Activated T-cell treated with anti-CD3 and anti-CD28 coated beads, Interleukin-2, amount 50 U/mL, for 72 hours (primary cell): Measurements from ENCODE around the gene GRAMD1B. TPM values are rescaled to one million over a fixed set of nuclear protein-coding genes. Genes with fewer than 3 reads are reported as not detected.
"Not testable (repeated sequence)": the region's sequence is repeated elsewhere in the genome, so short reads cannot be mapped to it uniquely, and the experiment has no call there.

Source experiments
- ATAC-seq, 2 donors: fragments of 150-1000 bp; cut with Tn5 transposase; replicated peaks in 1 of 2; 2 replicates each; pipeline ENCODE4 v1.10.0; 2021; ENCODE audit warnings: moderate library complexity in 2 of 2, mild to moderate bottlenecking in 1 of 2
- DNase-seq, 2 donors: peaks; one replicate each; pipeline ENCODE4 v3.0.0; 2021 to 2022; ENCODE audit warnings: mixed read lengths in 1 of 2
- H3K27ac Mint-ChIP-seq: one replicate; pipeline ENCODE4 v1.8.0; 2022; ENCODE audit warnings: mild to moderate bottlenecking, moderate library complexity, mixed read lengths
- H3K27me3 Mint-ChIP-seq: one replicate; pipeline ENCODE4 v1.8.0; 2022; ENCODE audit warnings: low read depth, mixed read lengths
- H3K36me3 Mint-ChIP-seq, 2 donors: one replicate each; pipeline ENCODE4 v1.8.0; 2022; ENCODE audit warnings: mixed read lengths in 2 of 2, mild to moderate bottlenecking in 1 of 2; ENCODE audit not compliant: insufficient read depth in 2 of 2
- H3K4me1 Mint-ChIP-seq: one replicate; pipeline ENCODE4 v1.8.0; 2022; ENCODE audit warnings: low read depth, mixed read lengths
- H3K4me3 Mint-ChIP-seq, 2 donors: one replicate each; pipeline ENCODE4 v1.8.0; 2022; ENCODE audit warnings: mild to moderate bottlenecking in 2 of 2, mixed read lengths in 2 of 2, moderate library complexity in 2 of 2
- H3K9me3 Mint-ChIP-seq, 2 donors: one replicate each; pipeline ENCODE4 v1.8.0; 2022; ENCODE audit warnings: mixed read lengths in 2 of 2
- total RNA-seq, 2 donors: library from RNA; stranded (reverse); gene quantifications; one replicate each; pipeline ENCODE4 v1.2.3, GENCODE V29; 2022

The GRAMD1B gene
- total RNA-seq, 2 donors from 2014 or later, result 64.0 to 107 TPM

GRCh38 chr11:123438131-123438627 is 8.1 kb downstream of the GRAMD1B start:
- Mint-ChIP-seq H3K4me3 (peak overlapping the region; percentile 25 to 39), H3K27me3 (no peaks in the 10 kb centered on the region), H3K4me1 (peaks cover 67% of the 10 kb centered on the region), H3K27ac (no peak overlapping the region), H3K36me3 (peaks cover 21 to 29% of the 10 kb centered on the region in 2 donors), H3K9me3 (peaks cover 2% of the 10 kb centered on the region in 2 donors)
- ATAC-seq, result peak; percentile 41 to 46
- no peak for DNase-seq

GRCh38 chr11:123439616-123440015 is 9.5 kb downstream of the GRAMD1B start:
- DNase-seq, result peak; percentile 37 to 39
- H3K36me3 Mint-ChIP-seq, result peaks cover 14 to 29% of the 10 kb centered on the region in 2 donors
- H3K4me1 Mint-ChIP-seq, result peaks cover 61% of the 10 kb centered on the region
- peaks cover 2% of the 10 kb centered on the region in 2 donors for H3K9me3 Mint-ChIP-seq
- H3K4me3 Mint-ChIP-seq, result peak overlapping the region; percentile 25 to 39
- ATAC-seq, result peak; percentile 49 to 61
- H3K27me3 Mint-ChIP-seq, result no peaks in the 10 kb centered on the region
- peak overlapping the region; percentile 49 for H3K27ac Mint-ChIP-seq

GRCh38 chr11:123441161-123441560 is 11.1 kb downstream of the GRAMD1B start:
- H3K27me3 Mint-ChIP-seq, result no peaks in the 10 kb centered on the region
- H3K9me3 Mint-ChIP-seq, result peaks cover 2% of the 10 kb centered on the region in 2 donors
- H3K27ac Mint-ChIP-seq, result no peak overlapping the region
- H3K4me1 Mint-ChIP-seq, result peaks cover 59% of the 10 kb centered on the region
- no peak for DNase-seq
- peaks cover 15 to 29% of the 10 kb centered on the region in 2 donors for H3K36me3 Mint-ChIP-seq
- H3K4me3 Mint-ChIP-seq, result peak overlapping the region in 1 of 2 donors; percentile 8
- ATAC-seq, result no peak

- Mint-ChIP-seq H3K36me3 (peaks cover 2 to 18% of the 10 kb centered on the region in 2 donors), H3K4me1 (peaks cover 61% of the 10 kb centered on the region), H3K27me3 (no peaks in the 10 kb centered on the region), H3K9me3 (peaks cover 0 to 2% of the 10 kb centered on the region in 2 donors), H3K4me3 (no peak overlapping the region), H3K27ac (no peak overlapping the region)
- DNase-seq, result no peak
- no peak for ATAC-seq
Observed at GRCh38 chr11:123443851-123444623, 14.0 kb downstream of the GRAMD1B start.

DNA sequence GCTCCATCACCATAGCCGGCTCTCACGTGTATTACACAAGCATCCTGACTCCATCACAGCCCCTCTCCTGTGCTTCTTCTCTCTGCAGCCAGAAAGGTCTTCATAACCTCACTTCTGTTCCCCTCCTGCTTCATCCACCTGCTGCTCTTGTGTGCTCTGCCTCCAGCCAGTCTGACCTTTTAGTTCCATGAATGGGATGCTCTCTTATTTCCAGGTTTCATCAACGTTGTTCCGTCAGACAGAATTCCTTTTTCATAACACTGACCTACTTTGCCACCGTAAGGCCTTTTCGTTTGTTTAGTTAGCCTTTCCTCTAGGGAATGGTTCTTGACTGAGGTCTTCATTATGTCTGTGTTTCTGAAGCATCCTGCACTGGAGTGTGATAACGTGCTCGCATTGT is 18.8 kb downstream of the GRAMD1B start:
- peak overlapping the region; percentile 33 for H3K27ac Mint-ChIP-seq
- ATAC-seq (no peak), DNase-seq (no peak)
- H3K27me3 Mint-ChIP-seq, result no peaks in the 10 kb centered on the region
- no peak overlapping the region for H3K4me3 Mint-ChIP-seq
- H3K36me3 Mint-ChIP-seq, result peaks cover 5 to 8% of the 10 kb centered on the region in 2 donors
- no peaks in the 10 kb centered on the region for H3K9me3 Mint-ChIP-seq
- H3K4me1 Mint-ChIP-seq, result peaks cover 89% of the 10 kb centered on the region

DNA sequence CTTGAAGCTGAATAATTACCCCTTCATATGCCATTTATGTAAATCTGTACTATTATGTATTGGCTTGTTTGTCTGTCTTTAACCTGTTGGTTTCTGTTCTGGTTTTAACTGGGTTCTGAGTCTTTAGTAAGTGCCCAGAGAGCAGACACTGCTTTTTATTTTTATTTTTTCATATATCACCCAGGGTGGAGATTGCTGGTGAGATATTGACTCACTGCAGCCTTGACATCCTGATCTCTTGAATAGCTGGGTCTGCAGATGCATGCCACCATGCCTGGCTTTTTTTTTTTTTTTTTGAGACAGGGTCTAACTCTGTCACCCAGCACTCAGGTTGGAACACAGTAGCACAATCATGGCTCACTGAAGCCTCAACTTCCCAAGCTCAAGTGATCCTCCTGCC is 19.4 kb downstream of the GRAMD1B start:
- DNase-seq, result no peak
- no peak overlapping the region for H3K27ac Mint-ChIP-seq
- H3K4me3 Mint-ChIP-seq, result no peak overlapping the region
- no peaks in the 10 kb centered on the region for H3K9me3 Mint-ChIP-seq
- peaks cover 8 to 12% of the 10 kb centered on the region in 2 donors for H3K36me3 Mint-ChIP-seq
- ATAC-seq, result no peak
- no peaks in the 10 kb centered on the region for H3K27me3 Mint-ChIP-seq
- peaks cover 91% of the 10 kb centered on the region for H3K4me1 Mint-ChIP-seq

DNA sequence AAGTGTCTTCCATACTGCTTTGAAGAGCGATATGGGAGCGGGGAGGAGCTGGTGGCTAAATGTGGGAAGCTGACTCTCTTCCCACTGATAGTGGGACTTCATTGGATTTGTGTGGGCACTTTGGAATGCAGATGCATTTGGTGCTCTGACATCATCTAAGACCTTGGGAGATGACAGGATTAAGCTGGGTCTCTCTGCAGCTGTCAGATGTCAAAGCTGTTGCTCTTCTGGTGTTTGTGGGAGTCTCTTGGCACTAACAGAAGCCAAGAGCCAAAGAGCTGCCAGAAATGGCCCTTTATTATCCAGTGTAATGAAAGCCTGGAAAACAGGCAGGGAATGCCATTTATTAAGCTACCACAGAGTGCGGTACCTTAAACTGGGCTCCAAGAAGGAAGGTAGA is 20.6 kb downstream of the GRAMD1B start:
- Mint-ChIP-seq H3K4me1 (peaks cover 93% of the 10 kb centered on the region), H3K27me3 (no peaks in the 10 kb centered on the region), H3K9me3 (no peaks in the 10 kb centered on the region), H3K4me3 (peak overlapping the region in 1 of 2 donors; percentile 67), H3K36me3 (peaks cover 11 to 14% of the 10 kb centered on the region in 2 donors), H3K27ac (no peak overlapping the region)
- ATAC-seq, result no peak
- DNase-seq, result no peak

GRCh38 chr11:123451183-123451781 is 21.2 kb downstream of the GRAMD1B start:
- Mint-ChIP-seq H3K4me3 (peak overlapping the region; percentile 67 to 69), H3K36me3 (peaks cover 12 to 14% of the 10 kb centered on the region in 2 donors), H3K27ac (peak overlapping the region; percentile 11), H3K4me1 (peaks cover 100% of the 10 kb centered on the region), H3K9me3 (no peaks in the 10 kb centered on the region), H3K27me3 (no peaks in the 10 kb centered on the region)
- ATAC-seq (peak; percentile 37 to 45), DNase-seq (no peak)

DNA sequence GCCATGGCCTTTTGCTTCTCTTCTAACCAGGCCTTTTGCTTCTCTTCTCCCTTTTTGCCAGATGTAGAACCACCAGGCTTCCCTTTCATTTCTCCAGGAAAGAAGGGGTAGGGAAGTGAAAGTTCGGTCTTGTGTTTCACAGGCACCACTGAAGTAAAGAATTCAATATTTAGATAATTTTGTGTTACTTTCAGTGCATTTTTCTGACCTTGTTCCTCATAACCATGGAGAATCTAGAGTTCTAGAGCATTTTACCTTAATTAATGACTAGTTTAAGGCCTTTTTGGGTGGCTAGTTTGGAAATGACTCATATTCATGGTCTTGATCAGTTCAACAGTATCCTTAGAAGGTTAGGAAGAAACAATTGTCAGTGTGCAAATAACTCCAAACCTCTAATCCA is 22.7 kb downstream of the GRAMD1B start:
- Mint-ChIP-seq H3K36me3 (peaks cover 12 to 17% of the 10 kb centered on the region in 2 donors), H3K9me3 (no peaks in the 10 kb centered on the region), H3K4me3 (peak overlapping the region; percentile 21 to 41), H3K27ac (peak overlapping the region; percentile 72), H3K27me3 (no peaks in the 10 kb centered on the region), H3K4me1 (peaks cover 100% of the 10 kb centered on the region)
- DNase-seq (no peak), ATAC-seq (no peak)

GRCh38 chr11:123454060-123454651 is 24.1 kb downstream of the GRAMD1B start:
- H3K27ac Mint-ChIP-seq, result peak overlapping the region; percentile 98
- peak; percentile 88 to 92 for ATAC-seq
- H3K4me3 Mint-ChIP-seq, result peak overlapping the region; percentile 77 to 91
- no peaks in the 10 kb centered on the region for H3K9me3 Mint-ChIP-seq
- H3K27me3 Mint-ChIP-seq, result no peaks in the 10 kb centered on the region
- peaks cover 89% of the 10 kb centered on the region for H3K4me1 Mint-ChIP-seq
- peak; percentile 83 to 87 for DNase-seq
- H3K36me3 Mint-ChIP-seq, result peaks cover 12 to 20% of the 10 kb centered on the region in 2 donors

DNA sequence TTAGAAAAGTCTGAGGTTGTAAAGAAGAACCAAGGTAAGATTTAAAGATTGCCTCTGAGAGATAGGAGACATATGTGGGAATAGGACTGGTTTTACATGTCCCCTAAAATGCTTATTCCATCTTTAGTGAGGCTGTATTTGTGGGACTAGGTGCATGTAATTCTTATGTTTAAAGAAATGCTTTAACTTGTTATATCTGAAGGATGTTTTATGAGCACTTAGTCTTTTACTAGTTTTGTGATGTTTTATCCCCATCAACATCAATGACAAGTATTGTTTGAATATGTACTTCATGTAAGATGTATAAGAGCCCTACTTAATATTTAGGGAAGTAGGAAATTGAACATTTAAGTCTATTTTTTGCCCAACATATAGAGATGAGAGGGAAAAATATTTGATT is 24.7 kb downstream of the GRAMD1B start:
- Mint-ChIP-seq H3K27ac (peak overlapping the region; percentile 98), H3K27me3 (no peaks in the 10 kb centered on the region), H3K4me1 (peaks cover 82% of the 10 kb centered on the region), H3K9me3 (no peaks in the 10 kb centered on the region), H3K36me3 (peaks cover 12 to 20% of the 10 kb centered on the region in 2 donors), H3K4me3 (peak overlapping the region; percentile 77 to 91)
- ATAC-seq (no peak), DNase-seq (no peak)

GRCh38 chr11:123456448-123456847 is 26.4 kb downstream of the GRAMD1B start:
- peak overlapping the region; percentile 79 to 95 for H3K4me3 Mint-ChIP-seq

More at GRCh38 chr11:123456448-123456847, 26.4 kb downstream of the GRAMD1B start:
- H3K27ac Mint-ChIP-seq, result peak overlapping the region; percentile 96
- not testable (repeated sequence) for H3K27me3 Mint-ChIP-seq, ATAC-seq, H3K9me3 Mint-ChIP-seq
- DNase-seq, result peak in 1 of 2 donors; percentile 17
- H3K36me3 Mint-ChIP-seq, result peaks cover 12 to 22% of the 10 kb centered on the region in 2 donors
- H3K4me1 Mint-ChIP-seq, result peaks cover 70% of the 10 kb centered on the region
